IMR-90 (cell line): ENCODE data around the gene KAZALD1. TPM values are rescaled to one million over a fixed set of nuclear protein-coding genes. Genes with fewer than 3 reads are reported as not detected.

ENCODE experiments used
- ATAC-seq: fragments of 200-7000 bp; cut with Tn5 transposase; 2 replicates; pipeline ENCODE4 v1.9.1; 2020; ENCODE audit warnings: low read depth, mild to moderate bottlenecking, moderate library complexity
- Bru-seq: library from RNA; stranded (reverse); fragments of 400-500 nt; gene quantifications from one replicate; lab custom pipeline; 2021; lab: Mats Ljungman, UMichigan
- BruChase-seq, 2 experiments: library from RNA; stranded (reverse); fragments of 400-500 nt; gene quantifications; one replicate each; lab custom pipeline; 2021; lab: Mats Ljungman, UMichigan
- BruUV-seq: library from RNA; stranded (reverse); fragments of 400-500 nt; replicated peaks from 2 replicates; lab custom pipeline; 2021; lab: Mats Ljungman, UMichigan
- CTCF ChIA-PET: fragments of 300-600 bp; formaldehyde crosslinking; extraction: SDS; loops from one replicate; lab custom pipeline; 2021; ENCODE audit warnings: antibody characterized with exemption; lab: Yijun Ruan, JAX
- POLR2A ChIA-PET: fragments of 300-600 bp; sonication (Branson Sonifier 250); formaldehyde crosslinking; loops from one replicate; lab custom pipeline; 2022; ENCODE audit warnings: antibody characterized with exemption; ENCODE audit not compliant: unreplicated experiment; lab: Charles Lee
- DNase-seq: peaks from one replicate; pipeline ENCODE4 v3.0.0; 2013
- H2AFZ ChIP-seq: replicated peaks from 2 replicates; pipeline ENCODE3; 2013; ENCODE audit warnings: low read length, mild to moderate bottlenecking; ENCODE audit not compliant: poor library complexity
- H2AK5ac ChIP-seq: 2 replicates; pipeline ENCODE4 v1.6.1; 2013; ENCODE audit warnings: low read depth, low read length, inconsistent platforms
- H2AK9ac ChIP-seq: replicated peaks from 2 replicates; pipeline ENCODE3; 2013; ENCODE audit warnings: mild to moderate bottlenecking, low read depth, low read length, moderate library complexity; ENCODE audit not compliant: poor library complexity
- H2BK120ac ChIP-seq: 2 replicates; pipeline ENCODE4 v1.6.1; 2013; ENCODE audit warnings: low read depth, low read length, inconsistent platforms
- H2BK15ac ChIP-seq: 3 replicates; pipeline ENCODE4 v1.6.1; 2013; ENCODE audit warnings: low read depth, low read length, inconsistent platforms
- H2BK20ac ChIP-seq: 2 replicates; pipeline ENCODE4 v1.6.1; 2013; ENCODE audit warnings: low read depth, mild to moderate bottlenecking, inconsistent platforms, low read length, moderate library complexity
- H2BK5ac ChIP-seq: 2 replicates; pipeline ENCODE4 v1.6.1; 2013; ENCODE audit warnings: mild to moderate bottlenecking, low read depth, low read length, inconsistent platforms; ENCODE audit not compliant: poor library complexity, severe bottlenecking
- H3K14ac ChIP-seq: replicated peaks from 2 replicates; pipeline ENCODE4 v1.6.1; 2013; ENCODE audit warnings: low read depth, low read length, inconsistent platforms
- H3K18ac ChIP-seq: 2 replicates; pipeline ENCODE4 v1.6.1; 2013; ENCODE audit warnings: low read depth, low read length, control low read depth
- H3K23ac ChIP-seq: 2 replicates; pipeline ENCODE4 v1.6.1; 2013; ENCODE audit warnings: low read depth, low read length, inconsistent platforms
- H3K27ac ChIP-seq: 2 replicates; pipeline ENCODE4 v1.5.1; 2013; ENCODE audit warnings: mild to moderate bottlenecking, control low read depth, low read length; ENCODE audit not compliant: insufficient read depth
- H3K27me3 ChIP-seq: 2 replicates; pipeline ENCODE4 v1.6.1; 2013; ENCODE audit warnings: low read length; ENCODE audit not compliant: control insufficient read depth, insufficient read depth
- H3K36me3 ChIP-seq: 2 replicates; pipeline ENCODE4 v1.6.1; 2013; ENCODE audit warnings: low read length, mixed read lengths; ENCODE audit not compliant: control insufficient read depth, insufficient read depth
- H3K4ac ChIP-seq: 2 replicates; pipeline ENCODE4 v1.6.1; 2013; ENCODE audit warnings: low read depth, low read length, inconsistent platforms
- H3K4me1 ChIP-seq: 2 replicates; pipeline ENCODE4 v1.6.1; 2013; ENCODE audit warnings: low read length, mixed read lengths; ENCODE audit not compliant: control insufficient read depth, insufficient read depth
- H3K4me2 ChIP-seq: 2 replicates; pipeline ENCODE4 v1.6.1; 2013; ENCODE audit warnings: low read depth, mild to moderate bottlenecking, control low read depth, low read length, moderate library complexity
- H3K4me3 ChIP-seq: 2 replicates; pipeline ENCODE4 v1.5.1; 2013; ENCODE audit warnings: low read depth, mild to moderate bottlenecking, control low read depth, low read length, moderate library complexity; ENCODE audit not compliant: insufficient read depth
- H3K56ac ChIP-seq: 2 replicates; pipeline ENCODE4 v1.6.1; 2013; ENCODE audit warnings: low read length, inconsistent platforms; ENCODE audit not compliant: insufficient read depth; ENCODE audit errors: extremely low read depth
- H3K79me1 ChIP-seq, 2 experiments: 2 replicates each; pipeline ENCODE4 v1.6.1; 2013; ENCODE audit warnings: low read length in 2 of 2, inconsistent platforms in 1 of 2, low read depth in 1 of 2
- H3K9ac ChIP-seq: 2 replicates; pipeline ENCODE4 v1.6.1; 2013; ENCODE audit warnings: low read depth, low read length, control low read depth
- H3K9me1 ChIP-seq: 2 replicates; pipeline ENCODE4 v1.6.1; 2013; ENCODE audit warnings: low read length, inconsistent platforms; ENCODE audit not compliant: insufficient read depth
- H3K9me3 ChIP-seq: 2 replicates; pipeline ENCODE4 v1.6.1; 2013; ENCODE audit warnings: low read length; ENCODE audit not compliant: control insufficient read depth, insufficient read depth
- H4K20me1 ChIP-seq: 2 replicates; pipeline ENCODE4 v1.6.1; 2013; ENCODE audit warnings: low read length, inconsistent platforms; ENCODE audit not compliant: insufficient read depth
- H4K5ac ChIP-seq: 2 replicates; pipeline ENCODE4 v1.6.1; 2013; ENCODE audit warnings: mild to moderate bottlenecking, low read depth, low read length, control low read depth
- H4K8ac ChIP-seq, 2 experiments: 2 replicates each; pipeline ENCODE4 v1.6.1; 2013; ENCODE audit warnings: low read depth in 2 of 2, low read length in 2 of 2, control low read depth in 1 of 2, inconsistent platforms in 1 of 2
- H4K91ac ChIP-seq: 2 replicates; pipeline ENCODE4 v1.6.1; 2013; ENCODE audit warnings: low read depth, low read length, inconsistent platforms; ENCODE audit not compliant: insufficient read depth
- MAZ ChIP-seq: IDR thresholded peaks from 2 replicates; pipeline ENCODE4 v1.6.1; 2012; ENCODE audit warnings: low read depth, mild to moderate bottlenecking, low read length, improper control_type of control experiment, moderate library complexity, borderline replicate concordance
- POLR2A ChIP-seq: IDR thresholded peaks from 2 replicates; pipeline ENCODE4 v1.6.1; 2012; ENCODE audit warnings: mild to moderate bottlenecking, low read depth, low read length
- RAD21 ChIP-seq: IDR thresholded peaks from 2 replicates; pipeline ENCODE4 v1.6.1; 2012; ENCODE audit warnings: low read length, improper control_type of control experiment
- WGBS, 2 experiments: methylation state at CpG; one replicate each; pipeline versions ENCODE4 v1.1.5 to v1.1.7; 2013; ENCODE audit warnings: missing lambda C conversion rate in 2 of 2; ENCODE audit not compliant: insufficient read length in 1 of 2; ENCODE audit errors: extremely low coverage in 2 of 2; 5-methylcytosine and 5-hydroxymethylcytosine counted together
- dilution Hi-C: fragments of 300-500 bp; cut with HindIII; formaldehyde crosslinking; loops from one replicate; pipeline ENCODE4 v1.14.3; 2018; ENCODE audit warnings: low sequenced_read_pairs; ENCODE audit not compliant: unreplicated experiment
- in situ Hi-C: fragments of 300-500 bp; cut with MboI; formaldehyde crosslinking; loops from 3 replicates; pipeline ENCODE4 v1.14.3; 2019; ENCODE audit warnings: low sequenced_read_pairs, inconsistent platforms, mixed read lengths
- intact Hi-C: fragments of 100-400 bp; cut with micrococcal nuclease; formaldehyde crosslinking; loops from 2 replicates; pipeline ENCODE4 v1.10.0; 2022
- long read RNA-seq: library from polyadenylated mRNA; unstranded; transcript quantifications from one replicate; pipeline ENCODE4 v2.0.0, GENCODE V29; 2021; ENCODE audit not compliant: unreplicated experiment
- polyA plus RNA-seq, 3 experiments: library from polyadenylated mRNA; depleted of rRNA; stranded (reverse); fragments of >200 nt; gene quantifications; 2 replicates each; pipeline ENCODE4 v1.2.3, GENCODE V29; 2012; ENCODE audit warnings: low replicate concordance in 1 of 3
- total RNA-seq: library from RNA; depleted of rRNA; stranded (reverse); fragments of >200 nt; gene quantifications from 2 replicates; pipeline ENCODE4 v1.2.3, GENCODE V29; 2012; rRNA removed
- TF ChIP-seq, protein P1 (sequence below): fragments of 150-350 bp; IDR thresholded peaks from 2 replicates; pipeline ENCODE4 v1.6.1; 2017; ENCODE audit warnings: mild to moderate bottlenecking, antibody characterized with exemption, low read length, low read depth

The KAZALD1 gene
- total RNA-seq, result 8.1 and 9.1 TPM in 2 replicates
- polyA plus RNA-seq (2012; rRNA removed), result 18.6 and 18.7 TPM in 2 replicates
- polyA plus RNA-seq (2012; cell fraction: cytosol; rRNA removed), result 19.1 and 20.1 TPM in 2 replicates
- polyA plus RNA-seq (2012; cell fraction: nucleus; rRNA removed; ENCODE audit: low replicate concordance), result 20.7 and 36.8 TPM in 2 replicates
- Bru-seq, nascent RNA, result percentile 55 among the genes with signal in this experiment
- percentile 61 among the genes with signal in this experiment for BruChase-seq, experiment 1, labeled RNA remaining after a 6-hour chase
- BruChase-seq, experiment 2, labeled RNA remaining after a 2-hour chase, result percentile 58 among the genes with signal in this experiment
- long read RNA-seq, partial matches to known transcripts, result 8 of 32 reads
- long read RNA-seq, other reads (novel, unspliced or antisense), result 16 of 32 reads

GRCh38 chr10:101061624-101062231 lies at the start of gene KAZALD1:
Gene KAZALD1 (plus strand): TSS chr10:101061989. CDS start chr10:101062593, 604 bp downstream.
- Histone ChIP-seq H3K18ac (peak within 1 kb of the TSS; percentile 99), H2BK5ac (peak within 1 kb of the TSS; percentile 99), H2BK120ac (peak within 1 kb of the TSS; percentile 100), H2BK20ac (peak within 1 kb of the TSS; percentile 99), H2AK9ac (peak within 1 kb of the TSS; percentile 100), H3K27me3 (no peaks in the 10 kb centered on the region), H3K56ac (peak within 1 kb of the TSS; percentile 100), H3K79me1 (peaks cover 0 to 42% of the 10 kb centered on the region in 2 experiments; a peak in 3 of 4 replicates), H3K36me3 (no peaks in the 10 kb centered on the region), H3K4me2 (peak within 1 kb of the TSS; percentile 97), H3K9me3 (no peaks in the 10 kb centered on the region), H3K23ac (peak within 1 kb of the TSS; percentile 100), H2AFZ (peak within 1 kb of the TSS; percentile 100), H3K4me1 (peaks cover 22% of the 10 kb centered on the region), H3K4ac (peak within 1 kb of the TSS; percentile 100), H4K8ac (peak within 1 kb of the TSS; percentile 98 to 99), H2AK5ac (peak within 1 kb of the TSS; percentile 99), H3K9me1 (peaks cover 8% of the 10 kb centered on the region), H3K27ac (peak within 1 kb of the TSS; percentile 97), H4K5ac (peak within 1 kb of the TSS; percentile 98), H4K20me1 (no peaks in the 10 kb centered on the region; the same call in none of the 2 replicates), H4K91ac (peak within 1 kb of the TSS; percentile 100), H3K14ac (peak within 1 kb of the TSS; percentile 100), H3K4me3 (peak within 1 kb of the TSS; percentile 81), H2BK15ac (peak within 1 kb of the TSS; percentile 100; the same call in 2 of the 3 replicates), H3K9ac (peak within 1 kb of the TSS; percentile 96)
- 0% methylated on average over 7 of the region's 31 CpGs; no CpG with 5 or more reads in 1 of the 2 experiments for WGBS, 2 experiments
- ChIA-PET CTCF (interaction anchor here (0.6 to 2.1 kb wide), 9 partner anchors 10 to 546 kb away, joined by 3 to 9 read pairs (median 3); no protein-coding TSS in a partner anchor), POLR2A (interaction anchor here (0.6 to 1.3 kb wide), 5 partner anchors 10 to 1202 kb away, joined by 3 to 22 read pairs (median 11); no protein-coding TSS in a partner anchor)
- intact Hi-C loops, result loop anchor here (2.0 kb wide), 1 partner anchor 81 kb away; no protein-coding TSS in a partner anchor
- BruUV-seq, result TSS peak; percentile 57
- TF ChIP-seq POLR2A, result peak; percentile 71; the same call in 1 of the 2 replicates
- peak; percentile 66; the same call in 1 of the 2 replicates for TF ChIP-seq MAZ
- TF ChIP-seq RAD21, result no peak
- TF ChIP-seq, protein P1, sequence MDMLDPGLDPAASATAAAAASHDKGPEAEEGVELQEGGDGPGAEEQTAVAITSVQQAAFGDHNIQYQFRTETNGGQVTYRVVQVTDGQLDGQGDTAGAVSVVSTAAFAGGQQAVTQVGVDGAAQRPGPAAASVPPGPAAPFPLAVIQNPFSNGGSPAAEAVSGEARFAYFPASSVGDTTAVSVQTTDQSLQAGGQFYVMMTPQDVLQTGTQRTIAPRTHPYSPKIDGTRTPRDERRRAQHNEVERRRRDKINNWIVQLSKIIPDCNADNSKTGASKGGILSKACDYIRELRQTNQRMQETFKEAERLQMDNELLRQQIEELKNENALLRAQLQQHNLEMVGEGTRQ, result no peak
- DNase-seq (peak; percentile 71), ATAC-seq (peak; percentile 18)
- dilution Hi-C loops, result no loop called here
- in situ Hi-C loops, result no loop called here
